Tibial nerve (tissue), 4 donors: Measurements from ENCODE around the gene CLEC7A.

Source experiments
- CTCF ChIP-seq, 5 experiments: fragments of 200-600 bp in 3 of 5; fragments of 450-650 bp in 2 of 5; sonication (generic) in 3 of 5; IDR thresholded peaks; one replicate each; pipeline ENCODE4 v1.5.1; 2016 to 2019; ENCODE audit warnings: antibody characterized with exemption in 5 of 5, mild to moderate bottlenecking in 3 of 5, moderate library complexity in 2 of 5
- EP300 ChIP-seq, 2 donors: sonication (generic); formaldehyde crosslinking; IDR thresholded peaks; one replicate each; pipeline ENCODE4 v1.6.1; 2017; ENCODE audit warnings: antibody characterized with exemption in 2 of 2, mild to moderate bottlenecking in 1 of 2
- POLR2A ChIP-seq, 2 donors: fragments of 450-650 bp; IDR thresholded peaks; one replicate each; pipeline ENCODE4 v1.6.1; 2017; ENCODE audit warnings: antibody characterized with exemption in 2 of 2, mild to moderate bottlenecking in 2 of 2, moderate library complexity in 2 of 2

- TF ChIP-seq CTCF (IDR thresholded peaks at IDR 0.05) (no peak), POLR2A (IDR thresholded peaks at IDR 0.05) (no peak), EP300 (IDR thresholded peaks at IDR 0.05) (no peak)
Measured at GRCh38 chr12:10155966-10156365, 26.0 kb upstream of the CLEC7A start.
